K562 (cell line): Measurements from ENCODE around the gene ASB4. TPM values are rescaled to one million over a fixed set of nuclear protein-coding genes. Genes with fewer than 3 reads are reported as not detected.

Experiments
- BCOR ChIP-seq: fragments of 450-650 bp; IDR thresholded peaks from 2 replicates; pipeline ENCODE4 v1.6.1; 2016
- CBX2 ChIP-seq: fragments of 200-600 bp; sonication (generic); IDR thresholded peaks from one replicate; pipeline ENCODE4 v1.6.1; 2012; ENCODE audit warnings: mild to moderate bottlenecking, low read length, inconsistent platforms; ENCODE audit not compliant: insufficient read depth, poor library complexity, severe bottlenecking
- IFI16 ChIP-seq: fragments of 250-450 bp; sonication (Bioruptor Pico); IDR thresholded peaks from 2 replicates; pipeline ENCODE4 v2.1.2; 2022; ENCODE audit warnings: mild to moderate bottlenecking, inconsistent platforms
- MTA2 ChIP-seq: fragments of 450-650 bp; IDR thresholded peaks from 2 replicates; pipeline ENCODE4 v1.6.1; 2016; ENCODE audit warnings: low read depth
- PRMT5 ChIP-seq: sonication (generic); formaldehyde crosslinking; IDR thresholded peaks from 2 replicates; pipeline ENCODE4 v1.5.0; 2020; ENCODE audit warnings: missing genetic modification reagents
- ZNF316 ChIP-seq: fragments of 450-650 bp; IDR thresholded peaks from 2 replicates; pipeline ENCODE4 v1.6.1; 2016
- polyA plus RNA-seq, 8 experiments: library from polyadenylated mRNA; depleted of rRNA in 4 of 8; stranded (reverse) in 5 of 8; unstranded in 3 of 8; fragments of >200 nt; fragmentation: Nextera tagmentation in 2 of 8; fragmentation: Illumina TruSeq in 1 of 8; extraction: Ambion mirVana in 2 of 8; extraction: Trizol in 1 of 8; gene quantifications; 2 replicates each; pipeline versions ENCODE4 v1.2.1 to v1.2.3, GENCODE V29; 2011 to 2014; ENCODE audit warnings: inconsistent platforms in 1 of 8, missing spikeins in 1 of 8
- total RNA-seq, 7 experiments: library from RNA; depleted of rRNA in 6 of 7; stranded (reverse); fragments of >200 nt in 6 of 7; fragmentation: Illumina TruSeq in 2 of 7; extraction: Trizol in 2 of 7; gene quantifications; 2 replicates each; pipeline versions ENCODE4 v1.2.1 to v1.2.3, GENCODE V29; 2011 to 2021; ENCODE audit warnings: low replicate concordance in 1 of 7
- TF ChIP-seq, protein P1 (sequence below): fragments of 250-450 bp; sonication (Bioruptor Pico); IDR thresholded peaks from 2 replicates; pipeline ENCODE4 v1.4.0; 2020; ENCODE audit warnings: borderline replicate concordance
- TF ChIP-seq, protein P2 (sequence below): sonication (generic); formaldehyde crosslinking; IDR thresholded peaks from 2 replicates; pipeline ENCODE4 v1.8.0; 2022; ENCODE audit warnings: mild to moderate bottlenecking, missing genetic modification reagents
- TF ChIP-seq, protein P3 (sequence below): fragments of 450-650 bp; conservative IDR thresholded peaks from 2 replicates; pipeline ENCODE4 v1.6.1; 2016; ENCODE audit warnings: missing genetic modification characterization, low read depth, mild to moderate bottlenecking, missing compliant biosample characterization, moderate library complexity

The ASB4 gene
- total and polyA plus RNA-seq, 9 of the 15 experiments (the other 6 are each of a cell fraction or from before 2014, with no cell fraction given) = 0.03 to 0.07 TPM; not detected in 7

GRCh38 chr7:95545007-95545615, 59.4 kb downstream of the ASB4 start (continued):
- TF ChIP-seq, protein P1, sequence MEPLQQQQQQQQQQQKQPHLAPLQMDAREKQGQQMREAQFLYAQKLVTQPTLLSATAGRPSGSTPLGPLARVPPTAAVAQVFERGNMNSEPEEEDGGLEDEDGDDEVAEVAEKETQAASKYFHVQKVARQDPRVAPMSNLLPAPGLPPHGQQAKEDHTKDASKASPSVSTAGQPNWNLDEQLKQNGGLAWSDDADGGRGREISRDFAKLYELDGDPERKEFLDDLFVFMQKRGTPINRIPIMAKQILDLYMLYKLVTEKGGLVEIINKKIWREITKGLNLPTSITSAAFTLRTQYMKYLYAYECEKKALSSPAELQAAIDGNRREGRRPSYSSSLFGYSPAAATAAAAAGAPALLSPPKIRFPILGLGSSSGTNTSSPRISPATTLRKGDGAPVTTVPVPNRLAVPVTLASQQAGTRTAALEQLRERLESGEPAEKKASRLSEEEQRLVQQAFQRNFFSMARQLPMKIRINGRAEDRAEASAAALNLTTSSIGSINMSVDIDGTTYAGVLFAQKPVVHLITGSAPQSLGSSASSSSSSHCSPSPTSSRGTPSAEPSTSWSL (CRISPR knock-in tag) = no peak
- TF ChIP-seq, protein P2, sequence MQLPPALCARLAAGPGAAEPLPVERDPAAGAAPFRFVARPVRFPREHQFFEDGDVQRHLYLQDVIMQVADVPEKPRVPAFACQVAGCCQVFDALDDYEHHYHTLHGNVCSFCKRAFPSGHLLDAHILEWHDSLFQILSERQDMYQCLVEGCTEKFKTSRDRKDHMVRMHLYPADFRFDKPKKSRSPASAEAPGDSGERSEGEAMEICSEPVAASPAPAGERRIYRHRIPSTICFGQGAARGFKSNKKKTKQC (CRISPR knock-in tag) = no peak
- TF ChIP-seq PRMT5 = no peak
- TF ChIP-seq CBX2 = no peak
- TF ChIP-seq, protein P3, sequence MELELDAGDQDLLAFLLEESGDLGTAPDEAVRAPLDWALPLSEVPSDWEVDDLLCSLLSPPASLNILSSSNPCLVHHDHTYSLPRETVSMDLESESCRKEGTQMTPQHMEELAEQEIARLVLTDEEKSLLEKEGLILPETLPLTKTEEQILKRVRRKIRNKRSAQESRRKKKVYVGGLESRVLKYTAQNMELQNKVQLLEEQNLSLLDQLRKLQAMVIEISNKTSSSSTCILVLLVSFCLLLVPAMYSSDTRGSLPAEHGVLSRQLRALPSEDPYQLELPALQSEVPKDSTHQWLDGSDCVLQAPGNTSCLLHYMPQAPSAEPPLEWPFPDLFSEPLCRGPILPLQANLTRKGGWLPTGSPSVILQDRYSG (tag) = no peak
- no peak for TF ChIP-seq ZNF316
- TF ChIP-seq MTA2 = no peak
- no peak for TF ChIP-seq IFI16 (CRISPR knock-in tag)
- no peak for TF ChIP-seq BCOR
- TF ChIP-seq, all 486 proteins: peak for 7
